MCF 10A (cell line): ENCODE data around the gene PCED1B. TPM values are rescaled to one million over a fixed set of nuclear protein-coding genes. Genes with fewer than 3 reads are reported as not detected.

ENCODE experiments used
- BruUV-seq: library from RNA; stranded (reverse); fragments of 400-500 nt; replicated peaks from 2 replicates; lab custom pipeline; 2021; lab: Mats Ljungman, UMichigan
- CTCF ChIA-PET: fragments of 300-600 bp; sonication (Branson Sonifier 250); formaldehyde crosslinking; extraction: SDS; loops from one replicate; lab custom pipeline; 2021; ENCODE audit warnings: antibody characterized with exemption, inconsistent platforms; lab: Yijun Ruan, JAX
- POLR2A ChIA-PET: fragments of 300-600, 350-650 bp; sonication (Branson Sonifier 250); formaldehyde crosslinking; extraction: SDS; loops from one replicate; lab custom pipeline; 2020; ENCODE audit warnings: antibody characterized with exemption, inconsistent platforms; lab: Yijun Ruan, JAX
- DNase-seq: peaks from one replicate; pipeline ENCODE4 v3.0.0-alpha.2; 2018; ENCODE audit not compliant: unreplicated experiment
- H3K27ac Mint-ChIP-seq: one replicate; pipeline ENCODE4 v1.8.0; 2022; ENCODE audit warnings: mild to moderate bottlenecking, low read depth, mixed read lengths; ENCODE audit not compliant: unreplicated experiment
- H3K27me3 Mint-ChIP-seq: one replicate; pipeline ENCODE4 v1.8.0; 2022; ENCODE audit warnings: mixed read lengths; ENCODE audit not compliant: insufficient read depth, unreplicated experiment
- H3K36me3 Mint-ChIP-seq: one replicate; pipeline ENCODE4 v1.8.0; 2022; ENCODE audit warnings: mild to moderate bottlenecking, moderate library complexity, mixed read lengths; ENCODE audit not compliant: insufficient read depth, unreplicated experiment
- H3K4me1 Mint-ChIP-seq: one replicate; pipeline ENCODE4 v1.8.0; 2022; ENCODE audit warnings: mixed read lengths; ENCODE audit not compliant: insufficient read depth, unreplicated experiment
- H3K4me3 Mint-ChIP-seq: one replicate; pipeline ENCODE4 v1.8.0; 2022; ENCODE audit warnings: mild to moderate bottlenecking, moderate library complexity, mixed read lengths; ENCODE audit not compliant: unreplicated experiment
- H3K9me3 Mint-ChIP-seq: one replicate; pipeline ENCODE4 v1.8.0; 2022; ENCODE audit warnings: mixed read lengths; ENCODE audit not compliant: unreplicated experiment
- intact Hi-C: fragments of 100-400 bp; cut with micrococcal nuclease; formaldehyde crosslinking; loops from 2 replicates; pipeline ENCODE4 v1.14.1; 2022
- total RNA-seq: library from RNA; stranded (reverse); gene quantifications from 2 replicates; pipeline ENCODE4 v1.2.3, GENCODE V29; 2022
- TF ChIP-seq, protein P1 (sequence below): fragments of 200-600 bp; IDR thresholded peaks from one replicate; pipeline ENCODE4 v1.8.0; 2022; ENCODE audit warnings: antibody characterized with exemption, mild to moderate bottlenecking; ENCODE audit not compliant: unreplicated experiment

The PCED1B gene
- total RNA-seq, 1 experiment from 2014 or later = 9.6 TPM

- intact Hi-C loops = no loop called here
- ChIA-PET POLR2A (interaction anchor here (1.3 kb wide), 1 partner anchor 54 kb away, joined by 4 read pairs; no protein-coding TSS in a partner anchor), CTCF (interaction anchor here (0.7 kb wide), 1 partner anchor 16 kb away, joined by 3 read pairs; no protein-coding TSS in a partner anchor)
Observed at GRCh38 chr12:47158792-47159191, 79.4 kb downstream of the PCED1B start.

GRCh38 chr12:47159348-47159747 lies 79.9 kb downstream of the PCED1B start:
- Mint-ChIP-seq H3K27ac (no peak overlapping the region), H3K4me3 (no peak overlapping the region), H3K4me1 (peaks cover 6% of the 10 kb centered on the region), H3K27me3 (no peaks in the 10 kb centered on the region), H3K9me3 (peaks cover 8% of the 10 kb centered on the region), H3K36me3 (no peaks in the 10 kb centered on the region)
- no TSS peak for BruUV-seq
- intact Hi-C loops = no loop called here
- TF ChIP-seq, protein P1, sequence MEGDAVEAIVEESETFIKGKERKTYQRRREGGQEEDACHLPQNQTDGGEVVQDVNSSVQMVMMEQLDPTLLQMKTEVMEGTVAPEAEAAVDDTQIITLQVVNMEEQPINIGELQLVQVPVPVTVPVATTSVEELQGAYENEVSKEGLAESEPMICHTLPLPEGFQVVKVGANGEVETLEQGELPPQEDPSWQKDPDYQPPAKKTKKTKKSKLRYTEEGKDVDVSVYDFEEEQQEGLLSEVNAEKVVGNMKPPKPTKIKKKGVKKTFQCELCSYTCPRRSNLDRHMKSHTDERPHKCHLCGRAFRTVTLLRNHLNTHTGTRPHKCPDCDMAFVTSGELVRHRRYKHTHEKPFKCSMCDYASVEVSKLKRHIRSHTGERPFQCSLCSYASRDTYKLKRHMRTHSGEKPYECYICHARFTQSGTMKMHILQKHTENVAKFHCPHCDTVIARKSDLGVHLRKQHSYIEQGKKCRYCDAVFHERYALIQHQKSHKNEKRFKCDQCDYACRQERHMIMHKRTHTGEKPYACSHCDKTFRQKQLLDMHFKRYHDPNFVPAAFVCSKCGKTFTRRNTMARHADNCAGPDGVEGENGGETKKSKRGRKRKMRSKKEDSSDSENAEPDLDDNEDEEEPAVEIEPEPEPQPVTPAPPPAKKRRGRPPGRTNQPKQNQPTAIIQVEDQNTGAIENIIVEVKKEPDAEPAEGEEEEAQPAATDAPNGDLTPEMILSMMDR = no peak
- DNase-seq = no peak
- ChIA-PET CTCF (interaction anchor here (0.7 to 1.1 kb wide), 2 partner anchors 17 to 1035 kb away, joined by 3 read pairs; no protein-coding TSS in a partner anchor), POLR2A (interaction anchor here (1.3 kb wide), 1 partner anchor 53 kb away, joined by 4 read pairs; no protein-coding TSS in a partner anchor)

More at GRCh38 chr12:47158792-47159191, 79.4 kb downstream of the PCED1B start:
- TF ChIP-seq, protein P1 = no peak
- BruUV-seq = no TSS peak
- Mint-ChIP-seq H3K4me1 (peaks cover 6% of the 10 kb centered on the region), H3K9me3 (peaks cover 8% of the 10 kb centered on the region), H3K27ac (no peak overlapping the region), H3K4me3 (no peak overlapping the region), H3K27me3 (no peaks in the 10 kb centered on the region), H3K36me3 (no peaks in the 10 kb centered on the region)
- DNase-seq = no peak

GRCh38 chr12:47160316-47161244 lies 81.2 kb downstream of the PCED1B start:
- intact Hi-C loops = no loop called here
- TF ChIP-seq, protein P1 = no peak
- Mint-ChIP-seq H3K4me3 (no peak overlapping the region), H3K4me1 (peaks cover 6% of the 10 kb centered on the region), H3K27me3 (no peaks in the 10 kb centered on the region), H3K9me3 (peaks cover 8% of the 10 kb centered on the region), H3K36me3 (no peaks in the 10 kb centered on the region), H3K27ac (no peak overlapping the region)
- BruUV-seq = no TSS peak
- DNase-seq = no peak
- ChIA-PET POLR2A (no interaction called here), CTCF (interaction anchor here (1.1 kb wide), 1 partner anchor 1036 kb away, joined by 3 read pairs; no protein-coding TSS in a partner anchor)

DNA sequence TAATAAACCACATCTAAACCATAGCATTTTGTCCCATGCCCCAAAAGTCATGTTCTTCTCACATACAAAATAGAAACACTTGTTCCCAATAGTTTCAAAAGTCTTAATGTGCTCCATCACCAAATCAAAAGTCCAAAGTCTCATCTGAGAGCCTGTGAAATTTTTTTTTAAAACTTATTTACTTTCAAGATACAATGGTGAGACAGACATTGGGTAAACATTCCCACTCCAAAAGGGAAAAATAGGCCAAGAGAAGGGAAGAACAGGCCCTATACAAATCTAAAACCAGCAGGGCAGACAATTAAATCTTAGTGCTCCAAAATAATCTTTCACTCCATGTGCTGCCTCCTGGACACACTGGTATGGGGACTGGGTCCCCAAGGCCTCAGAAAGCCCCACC lies 84.7 kb downstream of the PCED1B start:
- Mint-ChIP-seq H3K27me3 (no peaks in the 10 kb centered on the region), H3K36me3 (no peaks in the 10 kb centered on the region), H3K27ac (no peak overlapping the region), H3K4me3 (no peak overlapping the region), H3K4me1 (no peaks in the 10 kb centered on the region), H3K9me3 (peaks cover under 1% of the 10 kb centered on the region)
- ChIA-PET CTCF (interaction anchor here (0.7 to 1.2 kb wide), 2 partner anchors 71 to 142 kb away, joined by 3 to 6 read pairs; no protein-coding TSS in a partner anchor), POLR2A (interaction anchor here (2.1 kb wide), 1 partner anchor 9 kb away, joined by 11 read pairs; no protein-coding TSS in a partner anchor)
- intact Hi-C loops = no loop called here
- TF ChIP-seq, protein P1 = no peak
- BruUV-seq = no TSS peak
- DNase-seq = no peak
